Neuron (in vitro differentiated cells): Measurements from ENCODE around the gene AOAH.
"Not testable (repeated sequence)": the region's sequence is repeated elsewhere in the genome, so short reads cannot be mapped to it uniquely, and the experiment has no call there.

Source experiments
- H2AFZ ChIP-seq: one replicate; pipeline ENCODE4 v1.6.1; 2013; ENCODE audit warnings: low read depth, mild to moderate bottlenecking, inconsistent platforms, low read length, moderate library complexity
- H3K27me3 ChIP-seq: one replicate; pipeline ENCODE4 v1.6.1; 2013; ENCODE audit warnings: low read length; ENCODE audit not compliant: insufficient read depth
- H3K36me3 ChIP-seq: one replicate; pipeline ENCODE4 v1.6.1; 2013; ENCODE audit warnings: low read length; ENCODE audit not compliant: insufficient read depth
- H3K4me1 ChIP-seq: one replicate; pipeline ENCODE4 v1.6.1; 2013; ENCODE audit warnings: low read length; ENCODE audit not compliant: insufficient read depth
- H3K4me3 ChIP-seq: 2 replicates; pipeline ENCODE4 v1.5.1; 2013; ENCODE audit warnings: mild to moderate bottlenecking, low read length, moderate library complexity
- H3K9me3 ChIP-seq: one replicate; pipeline ENCODE4 v1.6.1; 2013; ENCODE audit warnings: low read length

The AOAH gene

DNA sequence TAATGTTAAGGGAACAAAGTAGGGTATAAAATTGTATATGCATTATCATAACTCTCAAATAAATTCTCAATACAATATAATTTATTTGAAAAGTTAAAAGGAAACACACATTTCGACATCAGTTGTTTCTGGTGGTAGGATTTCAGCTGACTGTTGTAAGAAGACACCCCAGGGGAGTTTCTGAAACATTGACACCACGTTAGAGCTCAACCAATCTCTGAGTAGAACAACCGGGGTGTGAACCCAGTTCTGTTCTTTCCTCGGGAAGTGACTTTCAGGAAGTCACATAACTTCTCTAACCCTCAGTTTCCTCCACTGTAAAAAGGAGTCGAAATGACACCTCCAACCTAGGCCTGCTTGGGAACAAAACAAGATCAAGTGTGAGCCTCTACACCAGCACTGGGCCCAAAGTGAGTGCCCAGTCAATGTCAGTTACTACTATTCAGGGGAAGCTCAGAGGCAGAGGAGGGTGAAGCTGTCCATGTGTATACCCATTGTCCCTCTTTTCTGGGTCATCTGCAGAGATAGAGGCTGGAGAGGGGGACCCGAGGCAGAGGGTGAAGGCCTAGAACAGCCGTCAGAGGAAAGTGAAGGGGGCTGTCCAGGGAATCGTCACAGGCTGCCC is 67.1 kb downstream of the AOAH start:
- Histone ChIP-seq H3K27me3 (no peaks in the 10 kb centered on the region), H3K4me1 (peaks cover 66% of the 10 kb centered on the region), H3K36me3 (no peaks in the 10 kb centered on the region), H3K9me3 (no peaks in the 10 kb centered on the region), H2AFZ (no peak overlapping the region), H3K4me3 (no peak overlapping the region)

GRCh38 chr7:36654436-36654835 is 69.9 kb downstream of the AOAH start:
- Histone ChIP-seq H3K4me1 (peaks cover 45% of the 10 kb centered on the region), H3K9me3 (no peaks in the 10 kb centered on the region), H3K27me3 (no peaks in the 10 kb centered on the region), H3K4me3 (no peak overlapping the region), H2AFZ (peak overlapping the region; percentile 63), H3K36me3 (no peaks in the 10 kb centered on the region)

DNA sequence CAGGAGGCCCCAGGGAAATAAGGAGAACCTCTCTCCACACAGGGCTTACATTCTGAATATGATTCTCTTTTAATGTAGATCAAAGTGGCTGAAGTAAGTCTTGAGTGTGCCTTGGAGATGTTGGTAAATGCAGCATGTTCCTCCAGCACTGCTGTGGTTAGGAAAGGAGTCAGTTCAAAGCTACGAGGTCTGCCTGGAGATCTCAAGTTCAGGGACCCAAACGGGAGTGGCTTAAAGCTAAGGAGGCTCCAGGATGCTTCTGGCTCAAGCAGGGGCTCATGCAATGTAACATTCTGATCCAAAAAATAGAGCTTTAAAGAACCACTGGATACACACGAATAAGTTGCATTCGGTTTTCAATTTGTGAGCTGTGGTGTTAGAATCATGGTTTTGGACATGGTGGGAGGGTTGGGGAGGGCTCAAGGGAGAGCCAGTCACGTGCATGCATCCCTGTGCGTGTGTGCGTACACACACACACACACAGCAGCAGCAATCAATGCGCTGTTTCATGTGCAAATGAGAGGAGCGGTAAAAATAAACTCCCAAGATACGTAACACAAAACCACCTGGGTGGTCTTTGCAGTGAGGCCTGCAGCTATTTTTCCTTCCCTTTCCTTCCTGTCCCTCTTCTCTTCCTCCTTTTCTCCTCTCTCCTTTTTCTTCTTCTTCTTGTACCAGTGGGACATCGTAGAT is 70.5 kb downstream of the AOAH start:
- no peaks in the 10 kb centered on the region for H3K36me3 ChIP-seq
- H2AFZ ChIP-seq, result peak overlapping the region; percentile 63
- no peaks in the 10 kb centered on the region for H3K9me3 ChIP-seq
- H3K4me1 ChIP-seq, result peaks cover 38% of the 10 kb centered on the region
- H3K27me3 ChIP-seq, result no peaks in the 10 kb centered on the region
- no peak overlapping the region for H3K4me3 ChIP-seq

DNA sequence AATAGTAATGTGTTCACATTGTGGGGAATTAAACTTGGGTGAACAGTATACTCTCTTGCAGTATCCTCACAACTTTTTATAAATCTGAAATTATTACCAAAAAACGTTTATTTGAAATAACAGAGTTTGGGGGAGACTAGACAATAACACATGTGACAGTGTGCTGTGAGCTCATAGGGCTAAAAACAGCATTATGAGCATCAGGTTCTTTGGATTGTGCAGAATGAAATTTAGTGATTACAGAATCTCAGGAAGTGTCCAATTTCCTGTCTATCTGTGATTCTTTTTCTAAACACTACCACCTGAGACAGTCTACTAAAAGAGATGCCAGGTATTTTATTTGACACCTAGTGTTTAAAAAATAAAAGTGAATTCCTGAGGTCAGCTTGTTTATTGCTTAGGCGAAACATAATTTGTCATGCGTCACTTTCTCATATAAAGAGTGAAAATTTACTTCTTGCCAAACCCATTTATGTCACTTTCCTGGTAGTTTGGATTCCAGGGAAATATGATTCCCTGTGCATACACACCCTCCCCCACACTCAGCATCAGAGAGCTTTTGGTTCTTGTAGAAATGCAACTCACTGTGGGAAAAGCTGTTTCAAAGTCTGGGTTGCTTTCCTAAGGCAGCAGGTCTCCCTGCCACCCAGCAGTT is 71.2 kb downstream of the AOAH start:
- Histone ChIP-seq H3K4me1 (peaks cover 32% of the 10 kb centered on the region), H2AFZ (peak overlapping the region; percentile 63), H3K9me3 (no peaks in the 10 kb centered on the region), H3K4me3 (no peak overlapping the region), H3K27me3 (no peaks in the 10 kb centered on the region), H3K36me3 (no peaks in the 10 kb centered on the region)

- Histone ChIP-seq H2AFZ (no peak overlapping the region), H3K27me3 (no peaks in the 10 kb centered on the region), H3K36me3 (no peaks in the 10 kb centered on the region), H3K4me1 (peaks cover 25% of the 10 kb centered on the region), H3K9me3 (no peaks in the 10 kb centered on the region), H3K4me3 (no peak overlapping the region)
Observed at GRCh38 chr7:36652431-36652830, 71.9 kb downstream of the AOAH start.

GRCh38 chr7:36651404-36651803 is 72.9 kb downstream of the AOAH start:
- H3K36me3 ChIP-seq, result no peaks in the 10 kb centered on the region

DNA sequence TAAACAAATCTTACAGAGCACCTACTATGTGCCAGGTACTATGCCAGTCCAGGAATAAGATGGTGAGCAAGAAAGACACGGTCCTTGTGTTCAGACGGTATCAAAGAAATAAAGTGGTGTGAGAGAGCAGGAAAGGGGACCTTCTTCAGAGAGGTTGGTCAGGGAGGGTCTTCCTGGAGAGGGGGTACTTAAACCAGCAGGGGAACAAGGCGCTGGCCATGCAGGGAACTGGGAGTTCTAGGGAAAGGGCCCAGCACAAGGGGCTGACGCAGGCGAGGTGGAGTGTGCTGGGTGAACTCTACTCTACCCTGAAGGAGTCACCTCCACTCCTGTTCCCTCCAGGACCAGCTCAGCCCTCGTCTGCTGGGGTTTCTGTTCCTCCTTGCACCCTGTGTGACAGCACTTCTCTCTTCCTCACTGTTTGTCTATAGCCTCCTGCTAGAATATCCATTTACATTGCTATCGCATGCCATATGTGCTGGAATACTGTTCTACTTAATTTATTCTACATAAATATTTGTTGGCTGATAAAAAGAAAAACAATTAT is 73.5 kb downstream of the AOAH start:
- Histone ChIP-seq H3K4me3 (no peak overlapping the region), H3K9me3 (no peaks in the 10 kb centered on the region), H2AFZ (no peak overlapping the region), H3K27me3 (no peaks in the 10 kb centered on the region), H3K36me3 (no peaks in the 10 kb centered on the region), H3K4me1 (peaks cover 30% of the 10 kb centered on the region)

More at GRCh38 chr7:36651404-36651803, 72.9 kb downstream of the AOAH start:
- no peak overlapping the region for H2AFZ ChIP-seq
- H3K27me3 ChIP-seq, result no peaks in the 10 kb centered on the region
- no peak overlapping the region for H3K4me3 ChIP-seq
- H3K9me3 ChIP-seq, result no peaks in the 10 kb centered on the region
- peaks cover 26% of the 10 kb centered on the region for H3K4me1 ChIP-seq

DNA sequence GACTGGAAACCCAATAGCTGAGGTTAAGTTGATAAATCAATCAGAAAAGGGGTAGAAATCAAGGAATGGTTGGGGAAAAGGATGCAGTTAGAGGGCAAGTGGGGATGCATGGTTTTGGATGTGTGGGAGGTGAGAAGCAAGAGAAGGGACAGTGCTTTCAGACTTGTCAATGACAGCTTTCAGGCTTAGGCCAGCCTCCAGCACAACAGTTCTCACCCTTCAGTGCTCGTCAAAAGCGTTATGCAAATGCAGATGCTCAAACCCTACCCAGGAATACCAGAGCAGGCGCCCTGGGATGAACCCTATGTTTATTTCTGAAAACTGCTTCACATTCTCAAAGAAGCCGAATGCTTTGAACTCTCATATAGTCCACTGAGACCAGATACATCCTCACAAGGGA is 74.0 kb downstream of the AOAH start:
- peaks cover 35% of the 10 kb centered on the region for H3K4me1 ChIP-seq
- no peaks in the 10 kb centered on the region for H3K27me3 ChIP-seq
- no peaks in the 10 kb centered on the region for H3K9me3 ChIP-seq
- H3K4me3 ChIP-seq, result no peak overlapping the region
- no peak overlapping the region for H2AFZ ChIP-seq
- H3K36me3 ChIP-seq, result no peaks in the 10 kb centered on the region

DNA sequence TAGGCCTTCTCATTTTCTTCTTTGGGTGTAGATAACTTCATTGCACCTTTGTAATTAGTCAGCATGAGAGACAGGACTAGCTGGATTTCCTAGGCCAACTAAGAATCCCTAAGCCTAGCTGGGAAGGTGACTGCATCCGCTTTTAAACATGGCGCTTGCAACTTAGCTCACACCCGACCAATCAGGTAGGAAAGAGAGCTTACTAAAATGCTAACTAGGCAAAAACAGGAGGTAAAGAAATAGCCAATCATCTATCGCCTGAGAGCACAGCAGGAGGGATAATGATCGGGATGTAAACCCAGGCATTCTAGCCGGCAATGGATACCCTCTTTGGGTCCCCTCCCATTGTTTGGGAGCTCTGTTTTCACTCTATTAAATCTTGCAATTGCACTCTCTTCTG is 75.0 kb downstream of the AOAH start:
- H3K9me3 ChIP-seq, H3K4me3 ChIP-seq, H2AFZ ChIP-seq, H3K27me3 ChIP-seq, H3K36me3 ChIP-seq: not testable (repeated sequence)
- peaks cover 39% of the 10 kb centered on the region for H3K4me1 ChIP-seq

GRCh38 chr7:36648441-36648840 is 75.9 kb downstream of the AOAH start:
- H3K4me1 ChIP-seq, result peaks cover 32% of the 10 kb centered on the region
- no peak overlapping the region for H2AFZ ChIP-seq
- H3K27me3 ChIP-seq, result no peaks in the 10 kb centered on the region
- no peak overlapping the region for H3K4me3 ChIP-seq
- no peaks in the 10 kb centered on the region for H3K9me3 ChIP-seq
- no peaks in the 10 kb centered on the region for H3K36me3 ChIP-seq

DNA sequence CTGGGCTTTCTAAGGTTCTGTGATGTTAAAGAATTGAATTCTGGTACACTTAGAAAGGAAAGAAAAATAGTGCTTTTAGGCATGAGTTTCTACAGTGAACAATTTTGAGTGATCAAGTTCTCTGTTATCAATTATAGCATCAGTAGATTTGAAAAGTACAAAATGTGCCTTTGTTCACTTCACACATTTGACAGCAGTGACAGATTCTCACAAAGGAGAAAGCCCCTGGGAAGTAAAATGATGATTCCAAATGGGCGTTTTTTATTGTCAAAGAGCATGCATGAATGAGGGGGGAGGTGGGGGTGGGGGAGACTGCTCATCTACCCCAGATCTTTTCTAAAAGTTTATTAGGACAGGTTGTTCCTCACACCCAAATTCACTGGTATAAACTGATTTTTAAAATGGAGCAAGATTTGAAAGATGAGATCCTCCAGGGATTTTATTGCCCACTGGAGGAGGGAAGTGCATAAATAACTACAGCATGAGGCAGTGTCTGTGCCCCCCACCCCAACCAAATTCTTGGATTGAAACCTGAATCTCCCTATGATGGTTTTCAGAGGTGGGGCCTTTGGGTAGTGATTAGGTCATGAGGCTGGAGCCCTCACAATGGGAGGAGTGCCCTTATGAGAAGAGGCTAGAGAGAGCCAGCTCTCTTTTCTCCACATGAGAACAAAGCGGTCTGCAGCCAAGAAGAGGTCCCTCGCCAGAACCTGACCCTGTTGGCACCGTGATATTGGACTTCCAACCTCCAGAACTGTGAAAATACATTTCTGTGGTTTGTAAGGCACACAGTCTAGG is 79.5 kb downstream of the AOAH start:
- Histone ChIP-seq H3K4me3 (no peak overlapping the region), H3K4me1 (peaks cover 34% of the 10 kb centered on the region), H3K36me3 (no peaks in the 10 kb centered on the region), H3K27me3 (no peaks in the 10 kb centered on the region), H2AFZ (peak overlapping the region; percentile 1), H3K9me3 (no peaks in the 10 kb centered on the region)

GRCh38 chr7:36642414-36642813 is 81.9 kb downstream of the AOAH start:
- no peak overlapping the region for H3K4me3 ChIP-seq
- peaks cover 34% of the 10 kb centered on the region for H3K4me1 ChIP-seq
- H2AFZ ChIP-seq, result no peak overlapping the region
- H3K36me3 ChIP-seq, result no peaks in the 10 kb centered on the region
- no peaks in the 10 kb centered on the region for H3K9me3 ChIP-seq
- no peaks in the 10 kb centered on the region for H3K27me3 ChIP-seq

DNA sequence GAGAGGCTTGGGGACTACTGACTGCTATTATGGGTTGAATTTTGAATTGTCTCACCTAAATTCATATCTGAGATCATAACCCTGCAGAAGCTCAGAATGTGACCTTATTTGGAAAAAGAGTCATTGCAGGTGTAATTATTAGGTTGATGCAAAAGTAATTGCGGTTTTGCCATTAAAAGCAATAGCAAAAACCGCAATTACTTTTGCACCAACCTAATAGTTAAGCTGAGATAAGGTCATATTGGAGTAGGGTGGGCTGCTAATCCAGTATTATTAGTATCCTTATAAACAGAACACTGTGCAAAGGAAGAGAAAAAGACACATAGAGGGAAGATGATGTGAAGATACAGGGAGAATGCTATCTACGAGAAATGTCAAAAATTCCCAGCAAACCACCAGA is 82.3 kb downstream of the AOAH start:
- Histone ChIP-seq H3K36me3 (no peaks in the 10 kb centered on the region), H3K4me1 (peaks cover 34% of the 10 kb centered on the region), H3K27me3 (no peaks in the 10 kb centered on the region), H3K4me3 (no peak overlapping the region), H2AFZ (no peak overlapping the region), H3K9me3 (no peaks in the 10 kb centered on the region)
